22Rv1 (cell line): Measurements from ENCODE around the gene FAXC.
A peak's percentile ranks its signal among the peaks of the same experiment; 100 is the strongest.

Experiments
- H3K27ac ChIP-seq: fragments of 450-650 bp; 2 replicates; pipeline ENCODE4 v1.5.1; 2017
- ZFX ChIP-seq: fragments of 450-650 bp; IDR thresholded peaks from 2 replicates; pipeline ENCODE4 v1.6.1; 2017; ENCODE audit warnings: antibody characterized with exemption, borderline replicate concordance
- TF ChIP-seq, protein P1 (sequence below): fragments of 450-650 bp; IDR thresholded peaks from 2 replicates; pipeline ENCODE4 v1.5.1; 2017; ENCODE audit warnings: mild to moderate bottlenecking

Gene FAXC

DNA sequence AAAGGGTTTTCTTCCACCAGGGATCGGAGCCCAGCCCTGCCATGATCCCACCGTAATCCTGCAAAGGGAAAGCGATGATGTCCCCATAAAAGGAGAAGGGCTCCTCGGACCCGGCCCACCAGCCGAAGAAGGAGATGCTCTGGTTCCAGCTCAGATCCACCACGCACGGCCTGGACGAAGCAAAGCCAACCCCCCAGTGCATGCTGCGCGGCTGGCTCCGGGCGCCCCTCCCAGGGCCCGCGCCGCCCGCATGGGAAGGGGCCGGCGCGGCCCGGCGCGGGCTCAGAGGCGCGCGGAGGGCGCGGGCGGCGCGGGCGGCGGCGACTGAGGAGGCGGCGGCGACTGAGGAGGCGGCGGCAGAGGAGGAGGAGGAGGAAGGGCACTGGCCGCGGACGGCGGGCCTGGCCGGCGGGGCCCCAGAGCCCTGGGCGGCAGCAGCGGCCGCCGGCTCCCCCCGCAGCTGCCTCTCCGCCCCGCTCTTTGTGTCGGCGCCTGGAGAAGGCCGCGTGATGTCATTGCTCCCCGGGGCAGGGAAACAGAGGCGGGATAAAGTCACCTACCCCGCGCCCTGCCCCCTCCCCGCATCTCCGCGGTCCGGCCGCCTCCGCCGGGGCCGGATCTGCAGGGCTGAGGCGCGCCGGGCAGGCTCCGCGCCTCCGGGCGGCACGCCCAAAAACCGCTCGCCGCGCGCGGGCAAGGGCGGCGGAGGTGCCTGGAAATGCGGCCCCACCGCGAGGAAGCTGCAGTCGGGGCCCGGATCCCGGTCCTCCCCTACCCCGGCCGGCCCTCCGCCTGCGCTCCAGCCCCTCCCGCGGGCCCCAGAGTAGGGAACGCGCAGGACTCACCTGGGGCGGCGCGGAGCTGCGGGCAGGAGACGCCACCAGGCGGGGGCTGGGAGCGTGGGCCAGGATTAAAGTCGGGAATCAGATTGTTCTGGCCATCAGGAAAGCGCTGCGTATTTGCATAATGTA is at the start of gene FAXC:
FAXC (minus strand) TSS at position 504 of the 971 bp plus-strand sequence; CDS start at position 202, 302 bp downstream.
- H3K27ac ChIP-seq = peak within 1 kb of the TSS; percentile 81
- TF ChIP-seq ZFX = no peak
- TF ChIP-seq, protein P1, sequence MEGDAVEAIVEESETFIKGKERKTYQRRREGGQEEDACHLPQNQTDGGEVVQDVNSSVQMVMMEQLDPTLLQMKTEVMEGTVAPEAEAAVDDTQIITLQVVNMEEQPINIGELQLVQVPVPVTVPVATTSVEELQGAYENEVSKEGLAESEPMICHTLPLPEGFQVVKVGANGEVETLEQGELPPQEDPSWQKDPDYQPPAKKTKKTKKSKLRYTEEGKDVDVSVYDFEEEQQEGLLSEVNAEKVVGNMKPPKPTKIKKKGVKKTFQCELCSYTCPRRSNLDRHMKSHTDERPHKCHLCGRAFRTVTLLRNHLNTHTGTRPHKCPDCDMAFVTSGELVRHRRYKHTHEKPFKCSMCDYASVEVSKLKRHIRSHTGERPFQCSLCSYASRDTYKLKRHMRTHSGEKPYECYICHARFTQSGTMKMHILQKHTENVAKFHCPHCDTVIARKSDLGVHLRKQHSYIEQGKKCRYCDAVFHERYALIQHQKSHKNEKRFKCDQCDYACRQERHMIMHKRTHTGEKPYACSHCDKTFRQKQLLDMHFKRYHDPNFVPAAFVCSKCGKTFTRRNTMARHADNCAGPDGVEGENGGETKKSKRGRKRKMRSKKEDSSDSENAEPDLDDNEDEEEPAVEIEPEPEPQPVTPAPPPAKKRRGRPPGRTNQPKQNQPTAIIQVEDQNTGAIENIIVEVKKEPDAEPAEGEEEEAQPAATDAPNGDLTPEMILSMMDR = peak; percentile 69

- TF ChIP-seq, protein P1 = no peak
- no peak for TF ChIP-seq ZFX
- H3K27ac ChIP-seq = no peak overlapping the region
Measured at GRCh38 chr6:99397287-99397686, 47.8 kb upstream of the FAXC start.

DNA sequence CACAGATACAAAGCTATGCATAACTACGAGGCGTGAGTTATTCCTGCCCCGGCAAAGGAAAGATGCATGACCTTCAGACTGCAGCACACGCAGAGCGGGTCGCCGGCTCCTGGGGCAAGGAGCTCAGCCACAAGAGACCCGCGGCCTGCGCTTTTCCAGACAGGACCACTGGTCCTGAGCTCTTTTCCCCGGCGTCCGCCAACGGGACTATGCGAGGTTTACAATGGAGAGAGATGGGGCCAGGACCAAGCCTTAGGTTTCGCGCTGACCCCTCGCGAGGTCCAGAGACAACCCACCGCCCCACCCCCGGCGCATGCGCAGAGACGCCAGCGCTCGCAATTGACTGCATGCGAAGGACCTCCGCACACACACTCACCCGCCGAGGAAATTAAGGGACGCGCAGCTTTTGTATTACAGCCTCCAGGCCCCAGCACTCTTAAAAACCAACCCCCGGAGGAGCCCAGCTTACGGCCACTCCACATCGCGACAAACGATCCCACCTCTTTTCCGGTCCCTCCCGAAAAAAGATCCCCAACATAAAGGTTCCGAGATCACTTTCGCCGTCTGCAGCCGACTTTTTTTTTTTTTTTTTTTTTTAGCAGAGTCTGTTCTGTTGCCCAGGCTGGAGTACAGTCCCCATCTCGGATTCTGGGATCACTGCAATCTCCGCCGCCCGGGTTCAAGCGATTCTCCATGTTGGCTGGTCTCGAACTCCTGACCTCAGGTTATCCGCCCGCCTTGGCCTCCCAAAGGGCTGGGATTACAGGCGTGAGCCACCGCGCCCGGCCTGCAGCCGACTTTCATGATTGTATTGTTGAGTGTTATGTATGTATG is 44.4 kb upstream of the FAXC start, which contains the start of gene COQ3:
COQ3 (minus strand) TSS at position 498 of the 834 bp plus-strand sequence; CDS start at position 482, 16 bp downstream.
- TF ChIP-seq ZFX = no peak
- TF ChIP-seq, protein P1 = no peak
- H3K27ac ChIP-seq = peak within 1 kb of the TSS; percentile 90

DNA sequence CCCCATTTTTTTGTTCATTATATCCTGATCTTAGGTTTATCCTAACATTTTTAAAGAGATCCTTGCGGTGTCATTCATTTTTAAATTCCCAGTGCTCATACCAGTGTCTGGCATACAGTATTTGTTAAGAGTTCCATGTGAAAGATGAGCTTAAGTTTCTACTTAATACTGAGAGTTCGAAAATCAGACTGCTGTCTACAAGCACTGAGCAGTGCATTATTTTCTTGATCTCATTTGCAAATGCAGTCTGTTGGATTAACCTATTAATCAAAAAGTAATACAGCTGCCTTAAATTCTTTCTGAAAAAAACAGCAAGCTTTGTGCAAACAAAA is 43.9 kb upstream of the FAXC start:
- TF ChIP-seq, protein P1 = no peak
- no peak for TF ChIP-seq ZFX
- peak overlapping the region; percentile 90 for H3K27ac ChIP-seq

DNA sequence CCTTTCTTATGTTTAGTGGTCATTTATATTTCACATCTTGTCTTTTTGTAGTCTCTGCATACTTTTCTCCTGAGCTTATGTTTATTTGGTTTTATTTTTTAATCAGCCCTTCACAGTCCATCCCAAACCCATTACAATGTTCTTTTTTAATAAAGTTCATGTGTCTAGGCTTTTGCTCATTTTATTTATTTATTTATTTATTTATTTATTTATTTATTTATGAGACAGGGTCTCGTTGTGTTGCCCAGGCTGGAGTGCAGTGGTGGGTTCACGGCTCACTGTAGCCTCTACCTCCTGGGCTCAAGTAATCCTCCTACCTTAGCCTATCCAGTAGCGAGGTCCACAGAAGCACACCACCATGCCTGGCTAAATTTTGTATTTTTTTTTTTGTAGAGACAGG is 41.4 kb upstream of the FAXC start:
- no peak overlapping the region for H3K27ac ChIP-seq
- TF ChIP-seq, protein P1 = no peak
- no peak for TF ChIP-seq ZFX

- no peak overlapping the region for H3K27ac ChIP-seq
- TF ChIP-seq, protein P1 = no peak
- no peak for TF ChIP-seq ZFX
Measured at GRCh38 chr6:99384507-99384906, 35.0 kb upstream of the FAXC start.
